Adipose tissue (tissue), 3 donors: ENCODE results near the gene A2ML1. TPM values are rescaled to one million over a fixed set of nuclear protein-coding genes. Genes with fewer than 3 reads are reported as not detected.
"Not testable (repeated sequence)": the region's sequence is repeated elsewhere in the genome, so short reads cannot be mapped to it uniquely, and the experiment has no call there.

Source experiments
- H3K27ac ChIP-seq: one replicate; pipeline ENCODE4 v1.5.1; 2013; ENCODE audit warnings: low read depth, low read length
- WGBS, 3 donors: extraction: QIAGEN DNeasy Blood & Tissue Kit; methylation state at CpG; one replicate each; pipeline ENCODE4 v1.1.7; 2013; 5-methylcytosine and 5-hydroxymethylcytosine counted together
- polyA plus RNA-seq, 3 donors: library from polyadenylated mRNA; stranded (reverse); fragments of 200-250 nt; gene quantifications; one replicate each; pipeline ENCODE4 v1.2.3, GENCODE V29; 2013
- donor health status: healthy with polysubstance abuse.
- donor health status: Bipolar disorder and iron deficiency.
- donor health status: healthy.

Gene A2ML1
- polyA plus RNA-seq, 3 donors: 0.05 to 0.46 TPM; not detected in 1

- H3K27ac ChIP-seq: no peak overlapping the region
Measured at GRCh38 chr12:8916154-8916553, 93.7 kb downstream of the A2ML1 start.

GRCh38 chr12:8917031-8917430 is 94.6 kb downstream of the A2ML1 start:
- 81 to 92% (median 87%) methylated on average over 3 of the region's 3 CpGs for WGBS, 3 donors

DNA sequence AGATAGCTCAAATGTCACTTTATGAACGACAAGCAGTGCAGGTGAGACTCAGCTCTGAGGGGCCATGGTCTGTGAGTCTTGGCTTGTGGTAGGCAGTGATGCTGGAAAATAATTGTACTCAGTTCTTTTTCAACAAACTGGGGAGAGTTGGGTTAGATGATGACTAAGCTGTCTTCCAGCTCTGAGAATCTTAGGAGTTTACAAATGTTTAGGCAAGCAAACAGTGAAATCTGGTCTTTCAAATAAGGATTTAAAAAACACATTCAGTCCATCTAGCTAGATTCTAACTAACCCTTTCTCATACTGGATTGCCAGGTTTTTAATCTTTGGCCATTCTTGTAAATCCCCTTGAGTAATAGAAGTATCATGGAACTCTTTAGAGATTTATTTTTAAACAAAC is 95.3 kb downstream of the A2ML1 start:
- H3K27ac ChIP-seq: no peak overlapping the region
- WGBS, 3 donors: 62 to 73% (median 67%) methylated on average over 1 of the region's 1 CpG

More at GRCh38 chr12:8917031-8917430, 94.6 kb downstream of the A2ML1 start:
- no peak overlapping the region for H3K27ac ChIP-seq

- 79 to 88% (median 80%) methylated on average over 4 of the region's 4 CpGs for WGBS, 3 donors
- H3K27ac ChIP-seq: not testable (repeated sequence)
Measured at GRCh38 chr12:8919643-8920042, 97.2 kb downstream of the A2ML1 start.

- no peak overlapping the region for H3K27ac ChIP-seq
- 90 to 94% (median 91%) methylated on average over 5 of the region's 5 CpGs for WGBS, 3 donors
Measured at GRCh38 chr12:8922544-8922943, 100.1 kb downstream of the A2ML1 start.

Other genes starting within 250 kb of the A2ML1 start
- 1 to 10 TPM in 1 of 3 donors, not detected in 2; 1.0 TPM for gene AICDA, start 209.8 kb upstream of the A2ML1 start, polyA plus RNA-seq
- gene MFAP5, start 159.8 kb upstream of the A2ML1 start, polyA plus RNA-seq: 100 to 1,000 TPM in 1 of 3 donors, 10 to 100 TPM in 1, 1 to 10 TPM in 1; 7.9 to 132 (median 78.7) TPM
- gene RIMKLB, start 124.6 kb upstream of the A2ML1 start, polyA plus RNA-seq: 100 to 1,000 TPM in 1 of 3 donors, 10 to 100 TPM in 1, 1 to 10 TPM in 1; 5.5 to 108 (median 45.7) TPM
- gene PHC1, start 91.9 kb downstream of the A2ML1 start, polyA plus RNA-seq: 10 to 100 TPM; 13.5 to 23.5 (median 18.7) TPM
- 10 to 100 TPM; 41.1 to 67.6 (median 51.6) TPM for gene M6PR, start 127.0 kb downstream of the A2ML1 start, polyA plus RNA-seq
- gene KLRG1, start 166.9 kb downstream of the A2ML1 start, polyA plus RNA-seq: 1 to 10 TPM in 2 of 3 donors, under 1 TPM in 1; 0.87 to 9.2 (median 4.2) TPM